Hepatocyte (in vitro differentiated cells): ENCODE results near the gene SFRP5. TPM values are rescaled to one million over a fixed set of nuclear protein-coding genes. Genes with fewer than 3 reads are reported as not detected.

Experiments
- polyA plus RNA-seq: library from polyadenylated mRNA; unstranded; fragments of >200 nt; fragmentation: Nextera tagmentation; extraction: Ambion mirVana; gene quantifications from 2 replicates; pipeline ENCODE4 v1.2.1, GENCODE V29; 2016
- total RNA-seq: library from RNA; depleted of rRNA; stranded (reverse); fragments of >200 nt; gene quantifications from 2 replicates; pipeline ENCODE4 v1.2.3, GENCODE V29; 2014

The SFRP5 gene
- total and polyA plus RNA-seq, 2 experiments from 2014 or later = 17.2 to 48.9 TPM

Other genes with a start within 250 kb of the SFRP5 start
- gene ANKRD2, start 199.2 kb downstream of the SFRP5 start, total RNA-seq = not detected in 2 replicates
- gene ANKRD2, start 199.2 kb downstream of the SFRP5 start, polyA plus RNA-seq = 0.15 TPM in 1 of 2 replicates, not detected in the other
- gene HOGA1, start 187.6 kb downstream of the SFRP5 start, total RNA-seq = 4.5 and 5.8 TPM in 2 replicates
- gene HOGA1, start 187.6 kb downstream of the SFRP5 start, polyA plus RNA-seq = 6.9 TPM in 2 replicates
- 0.23 TPM in 1 of 2 replicates, not detected in the other for gene C10orf62, start 182.3 kb downstream of the SFRP5 start, total RNA-seq
- gene C10orf62, start 182.3 kb downstream of the SFRP5 start, polyA plus RNA-seq = not detected in 2 replicates
- 8.5 and 10.6 TPM in 2 replicates for gene MORN4, start 138.5 kb downstream of the SFRP5 start, total RNA-seq
- 15.6 and 18.4 TPM in 2 replicates for gene MORN4, start 138.5 kb downstream of the SFRP5 start, polyA plus RNA-seq
- 25.9 and 26.5 TPM in 2 replicates for gene PI4K2A, start 131.3 kb downstream of the SFRP5 start, total RNA-seq
- 19.6 and 22.4 TPM in 2 replicates for gene PI4K2A, start 131.3 kb downstream of the SFRP5 start, polyA plus RNA-seq
- gene AVPI1, start 84.8 kb downstream of the SFRP5 start, total RNA-seq = 23.8 and 26.4 TPM in 2 replicates
- 28.5 and 34.1 TPM in 2 replicates for gene AVPI1, start 84.8 kb downstream of the SFRP5 start, polyA plus RNA-seq
- gene MARVELD1, start 58.3 kb downstream of the SFRP5 start, total RNA-seq = 25.4 and 29.5 TPM in 2 replicates
- gene MARVELD1, start 58.3 kb downstream of the SFRP5 start, polyA plus RNA-seq = 52.5 and 53.1 TPM in 2 replicates
- 20.1 and 24.9 TPM in 2 replicates for gene ZFYVE27, start 34.9 kb downstream of the SFRP5 start, total RNA-seq
- gene ZFYVE27, start 34.9 kb downstream of the SFRP5 start, polyA plus RNA-seq = 30.3 and 31.9 TPM in 2 replicates
- gene GOLGA7B, start 77.8 kb upstream of the SFRP5 start, total RNA-seq = 0.12 and 1.5 TPM in 2 replicates
- 0.11 and 0.15 TPM in 2 replicates for gene GOLGA7B, start 77.8 kb upstream of the SFRP5 start, polyA plus RNA-seq